PC-3 (cell line): ENCODE measurements around the gene RPL13A. TPM values are rescaled to one million over a fixed set of nuclear protein-coding genes. Genes with fewer than 3 reads are reported as not detected.

Experiments
- ATAC-seq: fragments of 200-7000 bp; cut with Tn5 transposase; 2 replicates; pipeline ENCODE4 v1.9.1; 2020; ENCODE audit warnings: mild to moderate bottlenecking, moderate library complexity
- BruUV-seq: library from RNA; stranded (reverse); fragments of 400-500 nt; replicated peaks from 2 replicates; lab custom pipeline; 2021; lab: Mats Ljungman, UMichigan
- CTCF ChIA-PET: fragments of 300-600 bp; sonication (Branson Sonifier 250); formaldehyde crosslinking; loops from one replicate; lab custom pipeline; 2022; ENCODE audit warnings: antibody characterized with exemption; lab: Charles Lee
- POLR2A ChIA-PET: fragments of 300-600 bp; sonication (Branson Sonifier 250); formaldehyde crosslinking; loops from one replicate; lab custom pipeline; 2022; ENCODE audit warnings: antibody characterized with exemption; ENCODE audit not compliant: unreplicated experiment; lab: Charles Lee
- DNase-seq: peaks from one replicate; pipeline ENCODE4 v3.0.0-alpha.2; 2015
- H2AFZ ChIP-seq: fragments of 300-600 bp; sonication (generic); 2 replicates; pipeline ENCODE4 v1.6.0; 2016; ENCODE audit warnings: antibody characterized with exemption, low read length
- H3F3A ChIP-seq: fragments of 300-600 bp; sonication (generic); one replicate; pipeline ENCODE4 v1.6.0; 2017; ENCODE audit warnings: antibody characterized with exemption, low read length, control low read depth, mild to moderate bottlenecking; ENCODE audit not compliant: unreplicated experiment
- H3K27ac ChIP-seq: fragments of 300-600 bp; sonication (generic); 2 replicates; pipeline ENCODE4 v1.5.1; 2016; ENCODE audit warnings: mild to moderate bottlenecking, low read length
- H3K27me3 ChIP-seq: fragments of 300-600 bp; sonication (generic); 2 replicates; pipeline ENCODE4 v1.6.1; 2016; ENCODE audit warnings: low read length, mixed read lengths
- H3K36me3 ChIP-seq: fragments of 300-600 bp; sonication (generic); 2 replicates; pipeline ENCODE4 v1.6.1; 2016; ENCODE audit warnings: low read depth, mixed run types, low read length, mixed read lengths
- H3K4me1 ChIP-seq: fragments of 300-600 bp; sonication (generic); 2 replicates; pipeline ENCODE4 v1.5.1; 2016; ENCODE audit warnings: low read length; ENCODE audit not compliant: insufficient read depth
- H3K4me2 ChIP-seq: fragments of 300-600 bp; sonication (generic); 2 replicates; pipeline ENCODE4 v1.6.0; 2016; ENCODE audit warnings: low read length
- H3K4me3 ChIP-seq: fragments of 300-600 bp; sonication (generic); 2 replicates; pipeline ENCODE4 v1.5.1; 2016; ENCODE audit warnings: mild to moderate bottlenecking, low read length, mixed read lengths
- H3K79me2 ChIP-seq: fragments of 300-600 bp; sonication (generic); 2 replicates; pipeline ENCODE4 v1.6.1; 2017; ENCODE audit warnings: low read length, mixed read lengths
- H3K9ac ChIP-seq: fragments of 300-600 bp; sonication (generic); 2 replicates; pipeline ENCODE4 v1.6.0; 2016; ENCODE audit warnings: mild to moderate bottlenecking, low read length
- H3K9me2 ChIP-seq: fragments of 300-600 bp; sonication (generic); replicated peaks from 2 replicates; pipeline ENCODE4 v1.6.1; 2016; ENCODE audit warnings: mixed run types, low read length, mixed read lengths
- H3K9me3 ChIP-seq: fragments of 300-600 bp; sonication (generic); 2 replicates; pipeline ENCODE4 v1.6.1; 2016; ENCODE audit warnings: low read length, mixed read lengths
- H4K20me1 ChIP-seq: fragments of 300-600 bp; sonication (generic); 2 replicates; pipeline ENCODE4 v1.6.1; 2016; ENCODE audit warnings: low read length, mixed read lengths
- EZH2 ChIP-seq: fragments of 300-600 bp; sonication (generic); IDR thresholded peaks from one replicate; pipeline ENCODE4 v1.6.1; 2017; ENCODE audit warnings: antibody characterized with exemption, mild to moderate bottlenecking, low read length; ENCODE audit not compliant: unreplicated experiment
- EZH2phosphoT487 ChIP-seq: fragments of 300-600 bp; sonication (generic); IDR thresholded peaks from 2 replicates; pipeline ENCODE4 v1.6.1; 2018; ENCODE audit warnings: mild to moderate bottlenecking, antibody characterized with exemption, low read length, borderline replicate concordance
- intact Hi-C: fragments of 100-400 bp; cut with micrococcal nuclease; formaldehyde crosslinking; loops from 2 replicates; pipeline ENCODE4 v1.9.0; 2023
- total RNA-seq: library from RNA; depleted of rRNA; stranded (reverse); fragments of >200 nt; gene quantifications from 2 replicates; pipeline ENCODE4 v1.2.3, GENCODE V29; 2014
- TF ChIP-seq, protein P1 (sequence below): fragments of 300-600 bp; sonication (generic); conservative IDR thresholded peaks from 2 replicates; pipeline ENCODE4 v1.5.1; 2017; ENCODE audit warnings: antibody characterized with exemption, low read depth, mild to moderate bottlenecking, low read length

The RPL13A gene
- total RNA-seq, 1 experiment from 2014 or later, result 3,023 TPM

DNA sequence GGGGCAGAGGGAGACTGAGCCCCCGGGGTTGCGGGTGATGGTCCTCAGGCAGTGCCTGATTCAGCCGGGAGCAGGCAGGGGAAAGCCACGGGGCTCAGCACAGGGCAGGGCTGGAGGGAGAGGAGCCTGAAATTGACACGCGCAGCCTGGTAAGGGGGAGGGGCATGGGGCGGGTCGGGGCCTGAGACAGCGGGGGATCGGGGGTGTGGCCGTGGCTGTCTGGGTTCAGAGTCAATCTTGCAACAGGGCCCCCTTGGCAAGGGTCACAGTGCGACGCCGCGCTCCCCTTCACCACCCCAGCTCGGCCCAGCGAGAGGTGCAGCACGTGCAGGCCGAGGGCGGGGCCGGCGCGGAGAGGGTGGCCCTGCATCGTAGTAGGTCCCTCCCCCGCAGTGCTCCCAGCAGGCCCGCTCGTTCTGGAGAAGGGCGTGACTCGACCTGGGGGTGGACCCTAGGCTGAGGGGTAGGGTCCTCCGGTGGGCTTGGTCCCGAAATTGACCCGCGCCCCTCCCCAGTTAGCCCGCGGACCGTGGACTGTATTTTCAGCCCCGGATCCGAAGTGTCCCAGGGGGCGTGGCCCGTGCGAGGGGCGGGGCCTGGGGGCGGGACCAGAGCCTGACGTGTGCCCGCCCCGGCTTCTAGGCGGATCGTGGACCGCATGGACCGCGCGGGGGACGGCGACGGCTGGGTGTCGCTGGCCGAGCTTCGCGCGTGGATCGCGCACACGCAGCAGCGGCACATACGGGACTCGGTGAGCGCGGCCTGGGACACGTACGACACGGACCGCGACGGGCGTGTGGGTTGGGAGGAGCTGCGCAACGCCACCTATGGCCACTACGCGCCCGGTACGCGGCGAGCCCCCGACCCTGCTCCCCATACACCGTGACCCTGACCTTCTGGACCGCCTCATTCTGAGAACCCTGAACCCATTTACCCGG, 46.4 kb downstream of the RPL13A start:
- intact Hi-C loops, result loop anchor here (1.0 kb wide), 1 partner anchor 21 kb away; no protein-coding TSS in a partner anchor
- BruUV-seq, result no TSS peak
- Histone ChIP-seq H3K27me3 (no peaks in the 10 kb centered on the region), H3K9me3 (no peaks in the 10 kb centered on the region), H3K36me3 (no peaks in the 10 kb centered on the region), H3K4me1 (peaks cover 11% of the 10 kb centered on the region; the same call in 1 of the 2 replicates), H3K9me2 (no peaks in the 10 kb centered on the region), H3K9ac (peak overlapping the region; percentile 42), H3K79me2 (no peaks in the 10 kb centered on the region), H3K27ac (no peak overlapping the region), H2AFZ (peak overlapping the region; percentile 98), H3F3A (no peaks in the 10 kb centered on the region), H4K20me1 (no peaks in the 10 kb centered on the region), H3K4me2 (peak overlapping the region; percentile 98), H3K4me3 (peak overlapping the region; percentile 84)
- POLR2A ChIA-PET, result no interaction called here
- peak; percentile 68 for DNase-seq
- TF ChIP-seq, protein P1, sequence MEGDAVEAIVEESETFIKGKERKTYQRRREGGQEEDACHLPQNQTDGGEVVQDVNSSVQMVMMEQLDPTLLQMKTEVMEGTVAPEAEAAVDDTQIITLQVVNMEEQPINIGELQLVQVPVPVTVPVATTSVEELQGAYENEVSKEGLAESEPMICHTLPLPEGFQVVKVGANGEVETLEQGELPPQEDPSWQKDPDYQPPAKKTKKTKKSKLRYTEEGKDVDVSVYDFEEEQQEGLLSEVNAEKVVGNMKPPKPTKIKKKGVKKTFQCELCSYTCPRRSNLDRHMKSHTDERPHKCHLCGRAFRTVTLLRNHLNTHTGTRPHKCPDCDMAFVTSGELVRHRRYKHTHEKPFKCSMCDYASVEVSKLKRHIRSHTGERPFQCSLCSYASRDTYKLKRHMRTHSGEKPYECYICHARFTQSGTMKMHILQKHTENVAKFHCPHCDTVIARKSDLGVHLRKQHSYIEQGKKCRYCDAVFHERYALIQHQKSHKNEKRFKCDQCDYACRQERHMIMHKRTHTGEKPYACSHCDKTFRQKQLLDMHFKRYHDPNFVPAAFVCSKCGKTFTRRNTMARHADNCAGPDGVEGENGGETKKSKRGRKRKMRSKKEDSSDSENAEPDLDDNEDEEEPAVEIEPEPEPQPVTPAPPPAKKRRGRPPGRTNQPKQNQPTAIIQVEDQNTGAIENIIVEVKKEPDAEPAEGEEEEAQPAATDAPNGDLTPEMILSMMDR, result peak; percentile 51
- no peak for TF ChIP-seq EZH2
- CTCF ChIA-PET, result interaction anchor here (0.5 to 1.0 kb wide), 4 partner anchors 12 to 602 kb away, joined by 3 to 5 read pairs (median 4); no protein-coding TSS in a partner anchor
- ATAC-seq, result peak; percentile 87

DNA sequence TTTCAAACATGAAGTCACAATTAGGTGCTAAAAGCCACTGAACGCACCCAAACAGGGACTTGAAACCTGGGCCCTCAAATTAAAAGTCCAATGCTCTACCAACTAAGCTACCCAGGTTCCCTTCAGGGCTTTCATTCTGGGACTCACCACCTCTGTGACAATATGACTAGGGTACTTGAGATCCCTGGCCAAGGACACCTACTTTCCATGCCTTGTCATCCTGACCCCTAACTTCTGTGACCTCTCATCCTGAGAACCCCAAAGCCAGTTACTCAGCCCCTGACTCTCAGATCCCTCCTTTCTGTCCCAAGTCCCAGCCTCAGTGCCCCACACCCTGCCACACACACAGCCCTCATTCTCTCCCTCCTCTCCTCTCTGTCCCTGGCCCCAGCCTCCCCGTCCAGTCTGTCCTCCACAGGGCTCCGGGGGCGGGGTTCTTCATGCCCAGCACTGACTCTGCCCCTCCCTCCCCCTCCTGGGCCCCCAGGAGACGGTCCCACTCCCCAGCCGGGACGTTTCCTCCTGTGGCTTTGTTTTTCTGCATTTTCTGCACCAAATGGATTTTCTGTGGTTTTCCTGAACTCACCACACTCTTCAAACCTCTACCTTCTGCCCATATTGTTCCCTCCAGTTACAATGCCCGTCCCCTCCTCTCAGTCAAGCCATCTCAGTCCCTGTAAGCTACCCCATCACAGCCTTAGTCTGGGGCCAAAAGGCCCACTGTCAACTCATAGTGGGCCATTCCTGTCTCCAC, 47.4 kb downstream of the RPL13A start:
- peaks cover 11% of the 10 kb centered on the region; the same call in 1 of the 2 replicates for H3K4me1 ChIP-seq
- intact Hi-C loops, result no loop called here
- H3K9ac ChIP-seq, result no peak overlapping the region
- peak overlapping the region; percentile 98 for H3K4me2 ChIP-seq
- H3K9me3 ChIP-seq, result no peaks in the 10 kb centered on the region
- H3K27ac ChIP-seq, result no peak overlapping the region
- H3F3A ChIP-seq, result no peaks in the 10 kb centered on the region
- ATAC-seq (no peak), DNase-seq (no peak)
- no TSS peak for BruUV-seq
- CTCF ChIA-PET, result interaction anchor here (0.5 to 1.2 kb wide), 6 partner anchors 11 to 601 kb away, joined by 3 to 13 read pairs (median 4); no protein-coding TSS in a partner anchor
- no peaks in the 10 kb centered on the region for H3K79me2 ChIP-seq
- H4K20me1 ChIP-seq, result no peaks in the 10 kb centered on the region
- H3K36me3 ChIP-seq, result no peaks in the 10 kb centered on the region
- H3K27me3 ChIP-seq, result no peaks in the 10 kb centered on the region
- POLR2A ChIA-PET, result no interaction called here
- peak overlapping the region; percentile 84 for H3K4me3 ChIP-seq
- H3K9me2 ChIP-seq, result no peaks in the 10 kb centered on the region
- TF ChIP-seq, protein P1, result no peak
- no peak for TF ChIP-seq EZH2
- TF ChIP-seq EZH2phosphoT487, result no peak
- peak overlapping the region; percentile 98 for H2AFZ ChIP-seq
